HG03342 (cell line): ENCODE measurements around the gene PRR33.
"Not testable (repeated sequence)": the region's sequence is repeated elsewhere in the genome, so short reads cannot be mapped to it uniquely, and the experiment has no call there.

Experiments used
- ATAC-seq: cut with Tn5 transposase; IDR thresholded peaks from one replicate; pipeline ENCODE4 v1.9.1; 2021; ENCODE audit warnings: mild to moderate bottlenecking, moderate library complexity; ENCODE audit not compliant: unreplicated experiment

PRR33 gene

DNA sequence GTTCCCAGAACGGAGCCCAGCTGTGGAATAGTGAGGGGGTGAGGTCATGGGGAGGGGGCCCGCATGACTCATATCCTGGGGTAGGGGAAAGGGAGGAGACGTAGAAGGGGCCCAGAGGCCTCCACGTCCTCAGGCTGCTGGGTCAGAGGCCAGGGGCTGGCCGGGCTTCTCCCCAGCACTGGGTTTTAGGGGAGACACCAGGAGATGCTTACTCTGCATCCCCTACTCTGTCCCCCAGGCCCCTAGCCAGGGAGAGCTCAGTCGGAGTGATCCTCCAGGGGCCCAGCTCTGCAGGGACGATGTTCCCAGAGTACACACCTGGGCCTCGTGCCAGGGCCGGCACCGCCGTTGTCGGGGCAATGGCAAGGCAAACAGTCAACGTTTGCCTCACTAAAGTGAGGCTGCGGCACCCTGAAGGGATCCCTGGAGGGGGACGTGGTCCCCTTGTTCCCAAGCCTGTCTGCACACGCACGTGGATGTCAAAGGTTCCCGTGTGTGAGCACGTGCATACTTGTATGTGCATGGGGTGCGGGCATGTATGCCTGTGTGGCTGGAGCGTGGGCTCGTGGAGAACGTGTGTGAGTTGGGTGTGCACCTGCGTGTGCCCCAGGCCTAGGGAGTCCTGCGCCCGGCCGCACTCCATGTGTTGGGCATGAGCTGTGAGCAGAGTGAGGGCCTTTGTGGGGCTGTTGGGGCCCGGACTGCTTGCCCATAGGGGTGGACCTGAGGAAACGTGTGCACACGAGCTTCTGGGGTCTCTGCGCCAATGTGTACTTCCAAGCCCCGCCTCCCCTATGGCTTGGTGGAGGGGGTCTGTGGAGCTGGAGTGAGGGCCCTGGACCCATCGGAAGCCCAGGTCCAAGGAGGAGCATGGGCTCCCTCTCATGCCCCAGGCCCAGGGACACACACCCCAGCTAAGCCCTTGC is 14.2 kb downstream of the PRR33 start:
- no peak for ATAC-seq

DNA sequence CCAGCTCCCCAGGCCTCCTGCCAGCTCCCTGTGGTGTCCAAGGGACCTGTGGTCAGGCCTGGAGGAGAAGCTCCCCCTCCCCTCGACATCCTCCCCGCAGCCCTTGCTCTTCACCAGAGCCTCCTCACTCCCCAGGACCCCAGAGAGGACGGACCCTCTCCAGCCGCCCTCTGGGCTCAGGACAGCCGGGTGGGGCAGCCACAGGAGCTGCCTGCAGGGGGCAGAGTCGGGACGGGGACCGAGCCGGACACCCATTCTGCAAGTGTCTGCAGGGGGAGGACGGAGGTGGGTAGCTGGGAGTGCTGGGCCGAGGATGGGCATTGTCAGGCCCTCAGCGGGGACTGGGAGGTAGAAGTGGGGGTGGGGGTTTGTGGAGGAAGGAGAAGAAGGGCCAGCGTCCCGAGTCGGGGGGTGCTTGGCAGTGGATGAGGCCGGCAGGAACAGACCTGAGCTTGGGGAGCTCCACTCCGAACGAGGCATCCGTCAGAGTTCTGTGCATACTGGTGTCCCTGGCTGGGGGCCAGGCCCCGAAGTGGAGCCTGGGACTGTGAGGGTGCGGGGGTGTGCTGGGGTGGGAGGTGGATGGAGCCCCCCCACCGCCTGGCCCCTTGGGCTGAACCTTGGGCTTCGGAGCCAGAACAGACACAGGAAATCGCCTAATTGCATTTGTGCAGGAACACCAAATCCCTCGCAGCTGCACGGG is 15.2 kb downstream of the PRR33 start:
- no peak for ATAC-seq

GRCh38 chr11:1875851-1876301 is 15.8 kb downstream of the PRR33 start:
- not testable (repeated sequence) for ATAC-seq

DNA sequence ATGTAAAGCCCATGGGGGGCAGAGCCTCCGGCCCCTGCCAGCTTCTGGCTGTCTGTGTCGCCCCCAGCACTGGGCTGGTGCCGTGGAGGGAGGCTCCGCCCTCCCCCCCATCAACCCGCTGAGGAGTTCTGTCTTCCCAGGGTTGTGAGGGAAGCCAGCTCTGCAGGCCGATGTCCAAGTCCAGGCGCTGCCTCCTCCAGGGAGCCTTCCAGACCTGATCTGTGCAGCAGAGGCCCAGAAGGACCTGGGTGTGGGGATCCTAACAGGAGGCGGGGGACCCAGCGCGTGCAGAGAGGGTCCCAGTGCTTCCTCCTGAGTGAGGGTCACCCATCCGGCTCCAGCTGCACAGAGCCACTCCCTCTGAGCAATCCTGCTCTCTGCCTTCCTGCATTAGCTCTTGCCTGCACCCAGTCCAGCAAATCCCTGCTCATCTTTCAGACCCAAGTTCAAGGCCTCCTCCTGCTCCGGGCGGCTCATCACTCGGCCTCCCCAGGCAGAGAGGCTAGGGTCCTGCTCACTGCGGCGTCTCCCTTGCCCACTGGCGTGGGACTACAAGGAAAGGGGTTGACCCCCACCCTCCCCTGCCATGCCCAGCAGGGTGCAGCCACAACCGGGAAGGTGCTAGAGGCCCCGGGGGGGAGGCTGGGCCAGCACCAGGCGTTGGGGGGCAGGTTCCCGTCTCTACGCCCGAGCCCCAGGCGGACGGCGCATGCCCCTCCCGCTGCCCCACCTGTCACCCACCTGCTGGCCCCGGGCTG is 16.4 kb downstream of the PRR33 start:
- no peak for ATAC-seq

GRCh38 chr11:1874441-1875092 is 17.1 kb downstream of the PRR33 start:
- ATAC-seq, result not testable (repeated sequence)

- not testable (repeated sequence) for ATAC-seq
Measured at GRCh38 chr11:1873813-1874150, 17.9 kb downstream of the PRR33 start.

GRCh38 chr11:1873048-1873812 is 18.5 kb downstream of the PRR33 start:
- no peak for ATAC-seq

DNA sequence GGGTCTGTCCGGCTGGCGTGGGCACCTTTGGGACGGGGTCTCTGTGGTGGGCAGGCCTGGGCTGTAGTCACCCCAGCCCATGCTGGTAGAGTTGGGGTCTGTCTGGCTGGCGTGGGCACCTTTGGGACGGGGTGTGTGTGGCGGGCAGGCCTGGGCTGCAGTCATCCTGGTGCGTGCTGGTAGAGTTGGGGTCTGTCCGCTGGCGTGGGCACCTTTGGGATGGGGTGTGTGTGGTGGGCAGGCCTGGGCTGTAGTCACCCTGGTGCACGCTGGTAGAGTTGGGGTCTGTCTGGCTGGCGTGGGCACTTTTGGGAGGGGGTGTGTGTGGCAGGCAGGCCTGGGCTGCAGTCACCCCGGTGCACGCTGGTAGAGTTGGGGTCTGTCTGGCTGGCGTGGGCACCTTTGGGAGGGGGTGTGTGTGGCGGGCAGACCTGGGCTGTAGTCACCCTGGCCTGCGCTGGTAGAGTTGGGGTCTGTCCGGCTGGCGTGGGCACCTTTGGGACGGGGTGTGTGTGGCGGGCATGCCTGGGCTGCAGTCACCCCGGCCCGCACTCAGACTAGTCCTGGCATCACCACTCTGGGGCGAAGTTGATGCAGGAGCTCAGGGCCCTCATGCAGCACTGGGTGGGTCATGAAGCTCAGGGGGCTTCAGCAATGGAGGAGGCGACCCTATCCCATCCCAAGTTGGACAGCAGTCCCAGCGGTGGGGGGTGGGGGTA is 19.3 kb downstream of the PRR33 start:
- no peak for ATAC-seq

GRCh38 chr11:1871531-1871930 is 20.2 kb downstream of the PRR33 start:
- ATAC-seq, result no peak

DNA sequence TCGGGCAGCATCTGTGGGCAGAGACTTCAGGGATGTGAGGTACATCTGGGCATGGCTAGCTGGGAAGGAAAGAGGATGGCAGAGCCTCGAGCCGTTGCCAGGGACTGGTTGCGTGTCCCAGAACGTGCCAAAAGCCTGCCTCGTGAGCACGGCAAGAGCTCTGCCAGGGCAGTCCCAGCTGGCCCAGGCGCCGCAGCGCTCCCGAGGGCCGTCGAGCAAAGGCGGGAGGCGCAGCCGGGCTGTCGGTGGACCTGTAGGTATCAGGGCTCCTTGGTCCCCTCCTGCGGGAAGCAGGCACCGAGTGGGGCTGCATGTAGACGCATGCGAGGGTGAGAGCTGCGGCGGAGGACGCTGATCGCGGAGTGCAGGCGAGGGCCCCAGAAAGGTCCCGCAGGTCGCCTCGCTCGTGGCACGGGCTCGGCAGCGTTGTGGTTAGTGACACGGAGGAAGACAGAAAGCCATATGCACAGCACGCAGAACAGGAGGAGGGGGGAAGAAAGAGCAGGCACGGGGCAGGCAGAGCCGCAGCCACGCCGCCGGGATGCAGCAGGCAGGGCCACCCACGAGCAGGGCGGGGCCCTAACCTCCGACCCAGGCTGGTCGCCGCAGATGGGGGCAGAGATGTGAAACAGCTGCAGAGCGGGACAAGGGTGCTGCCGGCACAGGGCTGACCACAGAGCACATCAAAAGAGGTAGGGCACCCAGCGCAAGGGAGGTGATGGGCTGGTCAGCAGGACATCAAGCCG is 20.8 kb downstream of the PRR33 start:
- ATAC-seq, result no peak

- ATAC-seq, result no peak
Measured at GRCh38 chr11:1870326-1870696, 21.4 kb downstream of the PRR33 start.

DNA sequence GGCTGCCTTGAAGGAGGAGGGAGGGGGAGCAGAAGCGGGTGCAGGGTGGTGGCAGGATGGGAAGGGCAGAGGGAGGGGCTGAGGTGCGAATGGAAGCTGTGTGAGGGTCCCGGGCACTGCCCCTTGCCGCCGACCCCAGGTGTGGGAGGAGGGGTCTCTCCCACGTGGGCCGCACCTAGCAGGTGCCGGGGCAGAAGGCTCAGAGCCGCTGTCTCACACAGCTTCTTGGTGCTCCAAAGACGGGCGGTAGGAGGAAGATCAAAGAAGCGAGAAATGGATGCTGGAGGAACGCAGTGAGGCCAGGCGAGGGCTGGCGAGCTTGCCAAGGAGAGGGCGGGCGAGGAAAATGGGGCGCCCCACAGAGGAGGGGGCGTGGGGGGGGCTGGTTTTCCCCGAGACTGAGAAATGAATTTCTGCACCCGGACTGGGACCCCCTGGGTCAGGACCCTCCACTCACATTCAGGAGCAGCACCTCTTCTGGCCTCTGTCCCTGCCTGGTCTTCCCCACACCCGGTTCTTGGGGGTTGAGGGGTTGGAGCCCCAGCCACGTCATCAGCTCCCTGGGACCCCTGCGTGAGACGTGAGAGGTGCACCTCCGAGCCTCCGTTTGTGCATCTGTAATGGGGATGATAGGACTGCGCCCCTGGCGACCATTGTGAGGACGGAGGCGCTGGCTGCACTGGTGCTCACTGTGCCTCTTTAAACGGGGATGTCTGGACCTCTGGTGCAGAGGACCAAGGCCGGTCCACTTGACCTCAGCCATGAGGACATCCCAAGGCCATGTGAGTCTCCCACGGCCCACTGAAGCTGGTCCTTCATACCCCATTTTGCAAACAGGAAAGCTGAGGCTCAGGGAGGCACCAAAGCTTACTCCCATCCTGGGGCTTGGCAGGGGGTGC is 22.0 kb downstream of the PRR33 start:
- no peak for ATAC-seq

DNA sequence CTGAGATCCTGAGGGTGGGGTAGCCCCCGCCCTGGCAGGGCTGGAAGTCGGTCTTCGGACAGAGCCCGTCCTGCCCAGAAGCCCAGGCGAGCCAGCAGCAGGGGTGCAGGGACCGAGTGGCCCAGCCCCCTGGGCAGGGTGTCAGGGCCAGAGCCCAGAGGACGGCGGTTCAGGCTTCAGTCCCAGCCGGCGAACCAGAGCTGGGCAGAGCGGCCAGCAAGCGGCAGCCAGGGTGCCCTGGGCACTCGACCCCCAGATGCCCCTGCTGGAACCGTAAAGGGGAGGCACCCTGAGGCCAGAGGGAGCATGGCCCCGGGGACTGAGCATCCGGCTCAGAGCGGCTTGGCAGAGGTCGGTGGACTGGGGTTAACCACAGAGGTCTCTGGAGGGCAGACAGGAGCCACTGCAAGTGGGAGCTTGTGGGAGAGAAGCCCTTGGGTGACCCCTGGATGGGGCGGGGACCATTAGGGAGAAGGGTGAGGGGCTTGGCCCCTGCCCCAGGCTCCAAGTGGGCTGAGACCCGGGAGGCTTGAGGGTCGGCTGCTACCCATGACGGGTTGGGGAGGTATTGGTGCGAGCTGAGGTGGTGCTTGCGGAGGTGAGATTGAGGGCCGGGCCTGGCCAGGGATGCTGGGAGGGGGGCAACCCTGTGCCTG is 22.9 kb downstream of the PRR33 start:
- no peak for ATAC-seq

- no peak for ATAC-seq
Measured at GRCh38 chr11:1868056-1868635, 23.5 kb downstream of the PRR33 start.

GRCh38 chr11:1867381-1867780 is 24.3 kb downstream of the PRR33 start:
- no peak for ATAC-seq

GRCh38 chr11:1866776-1867175 is 24.9 kb downstream of the PRR33 start:
- ATAC-seq, result no peak

DNA sequence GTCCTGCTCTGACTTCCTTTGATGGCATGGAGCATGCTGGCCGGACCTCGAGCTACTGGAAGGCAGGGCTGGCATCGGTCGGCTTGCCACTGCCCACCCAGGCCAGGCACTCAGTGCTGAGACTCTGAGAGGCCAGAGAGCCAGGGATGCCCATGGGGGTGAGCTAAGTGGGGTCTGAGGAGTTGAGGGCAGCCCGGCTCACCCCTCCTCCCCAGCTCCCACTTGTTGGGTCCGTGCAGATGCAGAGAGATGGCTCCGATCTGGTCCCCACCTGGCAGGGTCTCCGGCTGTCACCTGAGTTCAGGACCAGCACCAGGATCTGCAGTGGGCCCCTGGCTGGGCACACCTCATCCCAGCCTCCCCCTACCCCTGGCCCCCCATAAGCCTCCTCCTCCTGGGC is 25.5 kb downstream of the PRR33 start:
- ATAC-seq, result no peak
